Measurements from ENCODE around the gene NMNAT2.

DNA sequence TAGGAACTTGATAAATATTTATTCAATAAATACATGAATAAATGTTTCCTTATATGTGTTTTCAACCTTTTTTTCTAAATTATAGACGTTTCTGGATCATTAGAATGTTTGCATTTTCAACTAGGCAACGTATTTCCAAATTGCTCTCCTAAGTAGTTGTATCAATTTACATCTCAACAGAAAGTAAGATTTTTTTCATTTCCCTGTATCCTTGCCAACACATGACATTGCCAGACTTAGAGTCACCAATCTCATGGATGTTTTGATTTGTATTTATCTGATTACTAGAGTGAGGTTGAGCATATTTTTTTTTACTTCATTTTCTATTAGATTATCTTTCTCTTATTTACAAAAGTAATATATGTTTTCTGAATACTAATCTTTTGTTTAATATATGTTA is 31.9 kb upstream of the NMNAT2 start:
- TF ChIP-seq, protein P1, sequence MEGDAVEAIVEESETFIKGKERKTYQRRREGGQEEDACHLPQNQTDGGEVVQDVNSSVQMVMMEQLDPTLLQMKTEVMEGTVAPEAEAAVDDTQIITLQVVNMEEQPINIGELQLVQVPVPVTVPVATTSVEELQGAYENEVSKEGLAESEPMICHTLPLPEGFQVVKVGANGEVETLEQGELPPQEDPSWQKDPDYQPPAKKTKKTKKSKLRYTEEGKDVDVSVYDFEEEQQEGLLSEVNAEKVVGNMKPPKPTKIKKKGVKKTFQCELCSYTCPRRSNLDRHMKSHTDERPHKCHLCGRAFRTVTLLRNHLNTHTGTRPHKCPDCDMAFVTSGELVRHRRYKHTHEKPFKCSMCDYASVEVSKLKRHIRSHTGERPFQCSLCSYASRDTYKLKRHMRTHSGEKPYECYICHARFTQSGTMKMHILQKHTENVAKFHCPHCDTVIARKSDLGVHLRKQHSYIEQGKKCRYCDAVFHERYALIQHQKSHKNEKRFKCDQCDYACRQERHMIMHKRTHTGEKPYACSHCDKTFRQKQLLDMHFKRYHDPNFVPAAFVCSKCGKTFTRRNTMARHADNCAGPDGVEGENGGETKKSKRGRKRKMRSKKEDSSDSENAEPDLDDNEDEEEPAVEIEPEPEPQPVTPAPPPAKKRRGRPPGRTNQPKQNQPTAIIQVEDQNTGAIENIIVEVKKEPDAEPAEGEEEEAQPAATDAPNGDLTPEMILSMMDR (IDR thresholded peaks at IDR 0.05; ENCODE audit: low read length): no peak
- no peak for TF ChIP-seq EZH2 (IDR thresholded peaks at IDR 0.05; ENCODE audit: borderline replicate concordance, low read length)

Measured in OCI-LY1 (cell line).